DND-41 (cell line): ENCODE data around the gene SERPINA12.

ENCODE experiments used
- EZH2 ChIP-seq: IDR thresholded peaks from 3 replicates; pipeline ENCODE4 v1.6.1; 2012; ENCODE audit warnings: borderline replicate concordance, low read depth, mild to moderate bottlenecking, moderate library complexity, low read length, inconsistent platforms; ENCODE audit not compliant: severe bottlenecking
- TF ChIP-seq, protein P1 (sequence below): IDR thresholded peaks from 2 replicates; pipeline ENCODE4 v1.5.1; 2012; ENCODE audit warnings: borderline replicate concordance, low read length, moderate library complexity, mild to moderate bottlenecking; ENCODE audit not compliant: poor library complexity, severe bottlenecking; ENCODE audit errors: extremely low read depth

DNA sequence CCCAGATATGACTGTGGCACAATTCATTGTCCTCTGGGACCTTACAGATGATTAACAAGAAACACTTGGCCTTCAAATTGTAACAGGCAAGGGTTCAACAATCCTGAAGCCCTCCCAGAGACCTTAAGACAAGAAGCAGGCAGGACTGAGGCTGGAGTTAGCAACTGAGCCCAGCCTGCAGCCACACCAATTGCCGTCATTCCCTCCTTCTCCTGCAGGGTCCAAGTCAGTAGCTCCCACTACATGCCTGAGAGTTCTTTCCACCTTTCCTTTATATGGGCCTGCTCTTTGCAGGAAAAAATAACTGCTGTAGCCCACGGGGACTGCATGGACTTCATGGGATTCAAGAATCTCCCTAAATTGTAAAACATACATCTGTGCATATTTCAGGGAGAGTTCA, 49.6 kb upstream of the SERPINA12 start:
- TF ChIP-seq, protein P1, sequence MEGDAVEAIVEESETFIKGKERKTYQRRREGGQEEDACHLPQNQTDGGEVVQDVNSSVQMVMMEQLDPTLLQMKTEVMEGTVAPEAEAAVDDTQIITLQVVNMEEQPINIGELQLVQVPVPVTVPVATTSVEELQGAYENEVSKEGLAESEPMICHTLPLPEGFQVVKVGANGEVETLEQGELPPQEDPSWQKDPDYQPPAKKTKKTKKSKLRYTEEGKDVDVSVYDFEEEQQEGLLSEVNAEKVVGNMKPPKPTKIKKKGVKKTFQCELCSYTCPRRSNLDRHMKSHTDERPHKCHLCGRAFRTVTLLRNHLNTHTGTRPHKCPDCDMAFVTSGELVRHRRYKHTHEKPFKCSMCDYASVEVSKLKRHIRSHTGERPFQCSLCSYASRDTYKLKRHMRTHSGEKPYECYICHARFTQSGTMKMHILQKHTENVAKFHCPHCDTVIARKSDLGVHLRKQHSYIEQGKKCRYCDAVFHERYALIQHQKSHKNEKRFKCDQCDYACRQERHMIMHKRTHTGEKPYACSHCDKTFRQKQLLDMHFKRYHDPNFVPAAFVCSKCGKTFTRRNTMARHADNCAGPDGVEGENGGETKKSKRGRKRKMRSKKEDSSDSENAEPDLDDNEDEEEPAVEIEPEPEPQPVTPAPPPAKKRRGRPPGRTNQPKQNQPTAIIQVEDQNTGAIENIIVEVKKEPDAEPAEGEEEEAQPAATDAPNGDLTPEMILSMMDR: no peak
- TF ChIP-seq EZH2: no peak
